ENCODE measurements around the gene KRT78. TPM values are rescaled to one million over a fixed set of nuclear protein-coding genes. Genes with fewer than 3 reads are reported as not detected.

Gene KRT78
- total RNA-seq, 1 donor from 2014 or later, result not detected

GRCh38 chr12:52865090-52865944, 16.5 kb upstream of the KRT78 start:
- H3K4me3 Mint-ChIP-seq (ENCODE audit: unreplicated experiment), result no peak overlapping the region
- H3K27ac Mint-ChIP-seq (ENCODE audit: unreplicated experiment), result no peak overlapping the region
- peak; percentile 89 for TF ChIP-seq CTCF (IDR thresholded peaks at IDR 0.05; ENCODE audit: unreplicated experiment)
- no peaks in the 10 kb centered on the region for H3K9me3 Mint-ChIP-seq (ENCODE audit: unreplicated experiment)
- no peaks in the 10 kb centered on the region for H3K4me1 Mint-ChIP-seq (ENCODE audit: unreplicated experiment)
- H3K27me3 Mint-ChIP-seq (ENCODE audit: unreplicated experiment), result peaks cover 5% of the 10 kb centered on the region
- peak; percentile 91 for DNase-seq (ENCODE audit: low spot score)
- H3K36me3 Mint-ChIP-seq (ENCODE audit: low read depth, unreplicated experiment), result no peaks in the 10 kb centered on the region

- Mint-ChIP-seq H3K9me3 (ENCODE audit: unreplicated experiment) (no peaks in the 10 kb centered on the region), H3K36me3 (ENCODE audit: low read depth, unreplicated experiment) (no peaks in the 10 kb centered on the region), H3K4me3 (ENCODE audit: unreplicated experiment) (no peak overlapping the region), H3K4me1 (ENCODE audit: unreplicated experiment) (no peaks in the 10 kb centered on the region), H3K27ac (ENCODE audit: unreplicated experiment) (no peak overlapping the region), H3K27me3 (ENCODE audit: unreplicated experiment) (no peaks in the 10 kb centered on the region)
- TF ChIP-seq CTCF (IDR thresholded peaks at IDR 0.05; ENCODE audit: unreplicated experiment), result no peak
- no peak for DNase-seq (ENCODE audit: low spot score)
These were observed 13.2 kb upstream of the KRT78 start for GRCh38 chr12:52862023-52862422.

- TF ChIP-seq CTCF (IDR thresholded peaks at IDR 0.05; ENCODE audit: unreplicated experiment), result no peak
- DNase-seq (ENCODE audit: low spot score), result no peak
- Mint-ChIP-seq H3K36me3 (ENCODE audit: low read depth, unreplicated experiment) (no peaks in the 10 kb centered on the region), H3K4me3 (ENCODE audit: unreplicated experiment) (no peak overlapping the region), H3K4me1 (ENCODE audit: unreplicated experiment) (no peaks in the 10 kb centered on the region), H3K9me3 (ENCODE audit: unreplicated experiment) (no peaks in the 10 kb centered on the region), H3K27ac (ENCODE audit: unreplicated experiment) (no peak overlapping the region), H3K27me3 (ENCODE audit: unreplicated experiment) (no peaks in the 10 kb centered on the region)
These were observed 12.7 kb upstream of the KRT78 start for GRCh38 chr12:52861511-52861910.

GRCh38 chr12:52860102-52860823, 11.5 kb upstream of the KRT78 start:
- no peak for DNase-seq (ENCODE audit: low spot score)
- Mint-ChIP-seq H3K9me3 (ENCODE audit: unreplicated experiment) (no peaks in the 10 kb centered on the region), H3K27me3 (ENCODE audit: unreplicated experiment) (no peaks in the 10 kb centered on the region), H3K4me1 (ENCODE audit: unreplicated experiment) (no peaks in the 10 kb centered on the region), H3K27ac (ENCODE audit: unreplicated experiment) (no peak overlapping the region), H3K4me3 (ENCODE audit: unreplicated experiment) (no peak overlapping the region), H3K36me3 (ENCODE audit: low read depth, unreplicated experiment) (no peaks in the 10 kb centered on the region)
- no peak for TF ChIP-seq CTCF (IDR thresholded peaks at IDR 0.05; ENCODE audit: unreplicated experiment)

- Mint-ChIP-seq H3K4me1 (ENCODE audit: unreplicated experiment) (no peaks in the 10 kb centered on the region), H3K27ac (ENCODE audit: unreplicated experiment) (no peak overlapping the region), H3K27me3 (ENCODE audit: unreplicated experiment) (no peaks in the 10 kb centered on the region), H3K36me3 (ENCODE audit: low read depth, unreplicated experiment) (no peaks in the 10 kb centered on the region), H3K4me3 (ENCODE audit: unreplicated experiment) (no peak overlapping the region), H3K9me3 (ENCODE audit: unreplicated experiment) (no peaks in the 10 kb centered on the region)
- no peak for TF ChIP-seq CTCF (IDR thresholded peaks at IDR 0.05; ENCODE audit: unreplicated experiment)
- DNase-seq (ENCODE audit: low spot score), result no peak
These were observed 8.7 kb upstream of the KRT78 start for GRCh38 chr12:52857500-52857899.

Measured in endothelial cell (in vitro differentiated cells).